Activated T-cell treated with anti-CD3 and anti-CD28 coated beads for 1 hour (primary cell): ENCODE data around the gene STXBP5.

Source experiments
- DNase-seq: peaks from one replicate; pipeline ENCODE4 v3.0.0-alpha.2; 2020; ENCODE audit warnings: low read depth

Gene STXBP5

DNA sequence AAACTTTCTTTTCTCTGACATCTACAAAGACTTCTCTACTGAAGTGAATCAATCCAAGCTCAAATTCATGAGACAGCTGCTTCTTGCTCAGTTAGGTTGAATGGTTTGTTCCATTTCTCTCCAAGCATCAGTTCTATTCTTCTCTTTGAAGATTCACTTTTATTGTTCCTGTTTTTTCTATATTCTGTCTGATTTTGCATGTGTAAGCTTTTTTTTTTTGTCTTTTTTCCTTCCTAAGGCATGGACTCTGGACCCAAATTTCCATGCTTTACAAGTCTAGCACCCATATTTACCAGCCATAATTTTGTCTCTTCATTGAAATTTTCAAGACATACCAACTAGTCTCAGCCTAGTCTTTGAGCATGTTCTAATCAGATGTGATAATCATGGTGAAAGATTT lies 25.9 kb upstream of the STXBP5 start:
- DNase-seq, result no peak

DNA sequence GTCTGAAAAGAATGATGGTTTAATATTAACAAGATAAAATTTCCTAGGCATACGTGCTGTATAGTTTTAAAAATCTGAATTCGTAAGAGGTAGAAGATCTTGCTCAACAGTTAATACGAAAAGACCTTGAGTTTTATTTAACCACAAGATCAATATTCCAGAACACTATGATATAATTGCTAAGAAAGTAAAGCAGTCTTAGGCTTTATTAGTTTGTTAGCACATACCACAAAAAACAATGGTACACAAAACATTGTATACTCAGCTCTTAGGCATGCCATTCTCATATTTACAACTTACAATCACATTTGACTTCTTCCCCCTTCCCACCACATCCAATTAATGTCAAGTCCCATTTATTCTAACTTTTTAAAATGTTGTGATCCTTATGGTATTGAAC lies 24.4 kb upstream of the STXBP5 start:
- DNase-seq, result no peak

DNA sequence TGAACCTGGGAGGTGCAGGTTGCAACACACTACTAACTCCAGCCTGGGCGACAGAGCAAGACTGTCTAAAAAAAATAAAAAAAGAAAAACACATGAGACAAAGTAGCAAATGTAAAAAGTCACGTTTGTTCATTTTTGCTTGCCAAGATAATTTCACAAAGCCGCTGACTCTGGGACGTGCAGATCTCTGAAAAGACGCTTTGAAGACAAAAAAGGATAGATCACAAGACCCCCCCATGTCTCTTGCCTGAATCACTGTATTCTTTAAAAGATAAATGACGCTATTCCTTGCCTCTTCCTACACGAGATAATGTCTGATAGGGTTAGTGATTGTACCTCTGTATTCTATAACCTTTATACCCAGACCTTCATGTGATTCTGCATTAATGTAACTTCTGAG lies 23.3 kb upstream of the STXBP5 start:
- no peak for DNase-seq

DNA sequence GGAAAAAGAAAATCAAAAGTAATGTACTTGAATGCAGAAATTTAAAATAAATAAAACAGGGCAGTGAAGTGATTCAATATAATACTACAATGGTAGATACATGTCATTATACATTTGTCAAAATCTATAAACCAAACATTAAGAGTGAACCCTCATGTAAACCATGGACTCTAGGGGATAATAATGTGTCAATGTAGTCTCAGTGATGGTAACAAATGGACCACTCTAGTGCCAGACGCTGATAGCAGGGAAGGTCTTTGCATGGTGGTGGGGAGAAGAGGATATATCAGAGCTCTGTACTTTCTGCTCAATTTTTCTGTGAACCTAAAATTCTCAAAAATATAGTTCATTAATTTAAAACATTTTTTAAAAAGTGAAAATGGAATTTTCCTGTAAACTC lies 19.8 kb upstream of the STXBP5 start:
- no peak for DNase-seq

DNA sequence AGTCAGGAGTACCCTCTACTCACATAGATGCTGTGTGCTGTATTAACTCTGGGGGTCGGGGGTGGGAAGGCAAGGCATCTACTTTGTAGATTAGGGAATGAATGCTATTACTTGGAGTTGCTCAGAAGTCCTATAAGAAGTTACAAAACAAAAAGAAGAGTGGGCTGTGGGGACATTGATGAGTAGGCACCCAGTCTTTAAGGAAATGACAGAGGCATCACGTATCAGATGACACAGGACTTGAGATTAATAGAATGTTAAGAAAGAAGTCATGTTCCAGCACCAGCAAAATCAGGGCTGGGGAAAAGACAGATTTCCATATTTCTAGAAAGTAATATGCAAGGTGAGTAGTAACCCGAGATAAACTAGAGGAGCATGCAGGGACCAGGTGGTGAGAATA lies 19.0 kb upstream of the STXBP5 start:
- no peak for DNase-seq

DNA sequence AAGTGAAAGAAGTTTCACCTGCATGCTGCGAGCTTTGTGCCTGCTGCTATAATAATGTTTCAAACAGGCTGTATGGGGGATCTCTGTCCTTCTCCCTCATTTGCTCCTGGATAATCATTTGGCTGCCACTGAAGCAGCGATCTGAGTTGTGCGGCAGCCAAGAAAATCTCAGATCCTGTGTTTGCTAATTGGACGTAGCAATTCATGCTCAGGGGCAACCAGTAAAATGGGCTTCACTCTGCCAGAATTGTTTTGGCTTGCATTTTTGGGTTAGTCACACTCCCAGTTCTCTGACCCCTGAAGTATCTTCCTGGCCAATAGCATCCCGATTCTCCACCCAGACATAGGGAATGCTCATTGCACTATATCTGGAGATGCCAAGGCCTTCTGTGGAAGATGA lies 13.7 kb upstream of the STXBP5 start:
- no peak for DNase-seq

DNA sequence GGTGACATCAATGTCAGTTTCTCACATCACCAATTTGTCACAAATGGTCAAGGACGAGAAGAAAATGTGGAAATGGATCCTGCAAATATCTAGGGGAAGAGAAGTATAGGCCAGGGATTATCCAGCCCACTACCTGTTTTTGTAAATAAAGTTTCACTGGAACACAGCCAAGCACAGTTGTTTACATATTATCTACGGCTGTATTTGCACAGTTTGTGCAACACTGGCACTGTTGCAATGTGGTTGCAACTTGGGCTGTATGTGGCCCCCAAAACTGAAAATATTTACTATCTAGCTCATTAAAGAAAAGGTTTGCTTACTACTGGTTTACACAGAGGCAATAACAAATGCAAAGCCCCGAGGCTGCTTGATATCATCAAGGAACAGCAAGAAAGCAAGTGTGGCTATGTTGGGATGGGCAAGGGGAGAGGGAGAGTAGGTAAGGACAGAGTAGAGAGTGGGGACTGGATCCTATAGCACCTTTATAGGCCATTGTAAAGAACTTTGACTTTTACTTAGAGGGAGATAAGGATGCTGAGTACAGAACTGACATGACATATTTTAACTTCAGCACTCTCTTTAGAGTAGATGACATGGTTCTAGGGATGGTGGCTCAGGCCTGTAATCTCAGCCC lies 11.8 kb upstream of the STXBP5 start:
- DNase-seq, result no peak

DNA sequence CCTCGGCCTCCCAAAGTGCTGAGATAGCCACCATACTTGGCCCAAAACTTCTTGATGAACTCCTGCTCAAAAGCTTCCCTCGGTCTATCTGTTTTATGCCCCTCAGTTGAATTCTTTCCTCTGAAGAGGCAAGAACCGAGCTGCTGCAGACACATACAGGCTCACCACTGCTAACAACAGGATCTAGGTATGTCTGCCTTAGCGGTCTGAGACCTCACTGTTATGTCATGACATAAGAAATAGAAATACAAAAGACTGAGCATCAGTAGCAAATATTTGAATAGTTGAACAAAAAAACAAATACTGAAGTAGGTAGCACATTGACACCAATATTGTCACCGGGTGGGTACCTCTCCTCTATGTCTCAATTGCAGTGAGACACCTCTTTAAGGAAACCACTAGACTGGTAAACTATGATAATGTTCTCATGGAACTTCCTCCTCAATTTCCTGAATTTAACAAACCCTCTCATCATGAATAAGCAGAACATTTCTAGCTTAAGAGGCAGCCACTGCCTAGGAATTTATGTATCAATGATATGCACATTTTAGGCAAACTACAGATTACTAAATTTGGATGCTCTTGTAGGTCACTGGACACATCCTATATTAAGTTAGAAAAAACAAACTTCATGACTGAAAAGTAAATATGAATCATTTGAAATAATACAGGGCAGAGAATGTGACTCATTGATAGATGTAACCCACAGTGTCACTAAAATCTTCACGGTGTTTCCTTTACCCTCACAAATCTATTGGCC lies 9.4 kb upstream of the STXBP5 start:
- no peak for DNase-seq

DNA sequence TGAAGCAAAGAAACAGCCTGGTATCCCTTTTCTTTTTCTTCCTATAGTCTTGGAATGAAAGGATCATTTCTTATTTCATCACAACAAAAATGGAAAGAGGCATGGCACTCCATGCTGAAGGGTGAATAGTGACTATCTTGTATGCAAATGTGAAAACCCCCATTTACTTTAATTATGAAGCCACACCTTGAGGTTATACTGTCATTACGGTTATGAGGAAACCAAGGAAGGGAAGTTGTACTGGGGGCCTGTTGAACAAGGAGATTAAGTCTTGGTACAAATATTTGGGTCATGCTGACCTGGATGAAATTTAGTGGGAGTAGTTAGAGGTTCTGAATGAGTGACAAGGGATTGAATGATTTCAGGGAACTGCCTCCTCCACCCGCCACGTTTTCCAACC lies 8.7 kb upstream of the STXBP5 start:
- no peak for DNase-seq

DNA sequence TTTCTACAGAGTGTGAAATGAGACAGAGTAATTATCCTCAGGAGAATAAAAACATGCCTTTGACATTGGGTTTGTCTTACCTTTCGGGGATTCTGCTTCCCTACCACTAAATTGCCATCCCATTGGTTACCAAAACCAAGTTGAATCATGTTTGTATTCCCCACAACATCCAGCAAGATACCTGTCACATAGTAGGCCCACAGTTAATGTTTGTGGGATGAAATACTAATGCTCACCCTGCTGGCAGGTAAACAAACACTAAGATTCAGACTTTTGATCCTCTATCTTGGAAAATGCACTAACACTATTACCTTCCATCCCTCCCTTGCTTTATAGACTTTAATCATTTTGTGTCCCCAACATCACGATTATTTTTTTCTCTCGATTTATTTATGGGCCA lies 8.2 kb upstream of the STXBP5 start:
- no peak for DNase-seq

DNA sequence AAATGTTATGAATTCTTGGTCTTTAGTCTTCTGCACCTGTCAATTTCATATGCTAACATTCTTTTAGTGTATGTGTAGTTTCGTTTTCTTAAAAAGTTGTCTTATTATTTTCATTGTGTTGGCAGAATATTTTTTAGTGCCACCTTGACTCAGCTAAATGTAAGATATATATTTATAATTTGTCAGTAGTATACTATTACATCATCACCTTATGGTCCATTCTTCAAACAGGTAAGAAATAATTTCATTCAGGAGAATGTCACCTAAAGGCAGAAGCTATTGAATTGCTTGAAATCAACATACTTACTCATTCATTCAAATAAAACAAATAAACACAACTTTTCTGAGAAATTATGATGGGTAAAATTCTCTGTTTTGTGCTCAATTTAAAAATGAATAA lies 3.5 kb upstream of the STXBP5 start:
- no peak for DNase-seq

DNA sequence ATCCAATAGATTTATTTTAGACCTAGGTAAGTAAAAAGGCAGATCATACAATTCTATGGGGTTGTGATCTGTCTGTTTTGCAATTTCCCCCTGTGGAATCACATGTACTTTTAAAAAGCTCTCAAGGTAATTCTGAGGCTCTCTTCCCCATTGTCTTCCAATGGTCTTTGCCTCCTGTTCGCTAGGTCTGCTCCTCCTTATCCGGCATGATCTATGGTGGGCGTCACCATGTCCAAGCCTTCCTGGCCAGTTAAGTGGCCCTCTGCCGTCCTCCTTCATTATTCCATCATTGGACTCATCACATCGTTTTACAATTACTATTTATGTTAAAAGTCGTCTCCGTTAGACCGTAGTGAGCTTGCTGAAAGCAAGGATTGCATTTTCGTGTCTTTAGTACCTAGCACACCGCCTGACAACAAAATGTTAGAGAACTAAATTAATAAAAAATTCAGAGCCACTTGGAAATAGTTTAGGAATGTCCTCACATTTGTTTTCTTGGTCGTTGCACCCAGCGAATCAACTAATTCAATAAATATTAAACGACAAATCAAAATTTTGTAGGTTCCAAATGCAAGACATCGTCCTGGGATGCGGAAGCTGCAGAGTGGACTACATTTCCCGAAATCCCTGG lies 2.2 kb upstream of the STXBP5 start:
- DNase-seq, result no peak

DNA sequence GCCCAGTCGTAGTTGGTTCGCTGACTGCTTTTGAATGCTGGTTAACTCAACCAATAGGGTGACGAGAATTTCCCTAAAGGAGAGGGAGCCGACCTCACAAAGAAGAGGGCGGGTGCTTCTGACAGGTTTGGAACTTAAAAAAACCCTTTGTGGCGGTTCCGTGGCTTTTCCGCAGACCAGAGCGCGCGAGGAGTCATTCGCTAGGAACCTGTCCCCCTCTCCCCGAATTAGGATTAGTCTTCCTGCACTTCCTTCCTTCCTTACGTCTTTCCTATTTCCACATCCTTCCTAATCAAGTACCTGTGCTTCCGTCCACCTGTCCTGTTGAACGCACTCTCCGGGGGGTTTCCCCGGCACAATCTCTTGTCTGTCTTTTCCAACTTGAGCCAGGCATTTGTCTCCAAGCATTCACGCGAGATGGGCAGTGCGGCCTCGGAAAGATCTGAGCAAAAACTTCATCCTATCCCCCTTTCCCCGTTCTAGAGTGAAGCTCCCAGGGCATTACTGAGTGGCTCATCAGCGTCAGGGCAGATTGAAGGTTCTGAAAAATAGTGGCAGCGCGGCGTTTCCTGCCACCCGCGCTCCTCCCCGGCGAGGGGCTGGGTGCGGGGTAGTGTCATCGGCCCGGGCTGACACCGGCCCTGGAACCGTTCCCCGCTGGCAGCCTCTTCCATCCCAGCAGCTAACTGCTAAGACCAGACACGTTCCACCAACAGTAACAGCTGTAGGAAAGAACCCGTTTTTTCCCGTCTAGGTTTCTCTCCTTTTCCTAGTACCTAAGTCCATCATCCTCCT lies 1.5 kb upstream of the STXBP5 start:
- peak; percentile 59 for DNase-seq

DNA sequence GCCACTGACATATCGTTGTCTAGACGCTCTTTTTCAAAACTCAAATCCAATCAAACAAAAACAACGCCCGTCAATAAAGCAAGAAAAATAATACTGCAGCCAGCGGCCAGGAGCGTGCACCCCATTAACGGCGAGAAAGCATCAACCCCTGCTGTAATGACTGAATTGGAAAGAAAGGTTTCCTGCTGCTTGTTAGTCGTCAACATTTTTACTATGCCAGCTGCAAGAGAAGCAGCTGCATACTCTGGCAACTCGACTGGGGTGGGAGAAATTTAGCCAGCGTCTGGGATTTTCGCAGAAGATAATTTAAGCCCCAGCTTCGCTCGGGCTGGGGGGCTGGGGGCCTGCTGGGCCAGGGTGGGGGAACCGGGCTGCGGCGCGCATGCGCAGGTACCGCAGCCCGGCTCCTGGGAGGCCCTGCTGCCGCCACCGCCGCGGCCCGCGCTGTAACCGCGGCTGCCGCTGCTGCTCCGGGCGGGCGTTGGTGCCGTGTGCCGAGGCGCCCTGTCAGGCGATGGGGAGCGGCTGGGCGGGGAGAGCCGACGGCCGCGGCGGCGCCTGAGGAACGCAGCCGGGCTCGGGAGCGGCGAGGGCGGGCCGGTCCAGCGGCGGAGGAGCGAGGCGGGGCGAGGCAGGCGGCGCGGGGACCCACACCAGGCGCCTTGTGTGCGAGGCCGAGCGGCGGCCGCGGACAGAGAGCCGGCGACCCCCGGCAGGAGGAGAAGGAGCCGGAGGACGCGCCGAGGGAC lies 732 bp upstream of the STXBP5 start:
- peak; percentile 53 for DNase-seq

DNA sequence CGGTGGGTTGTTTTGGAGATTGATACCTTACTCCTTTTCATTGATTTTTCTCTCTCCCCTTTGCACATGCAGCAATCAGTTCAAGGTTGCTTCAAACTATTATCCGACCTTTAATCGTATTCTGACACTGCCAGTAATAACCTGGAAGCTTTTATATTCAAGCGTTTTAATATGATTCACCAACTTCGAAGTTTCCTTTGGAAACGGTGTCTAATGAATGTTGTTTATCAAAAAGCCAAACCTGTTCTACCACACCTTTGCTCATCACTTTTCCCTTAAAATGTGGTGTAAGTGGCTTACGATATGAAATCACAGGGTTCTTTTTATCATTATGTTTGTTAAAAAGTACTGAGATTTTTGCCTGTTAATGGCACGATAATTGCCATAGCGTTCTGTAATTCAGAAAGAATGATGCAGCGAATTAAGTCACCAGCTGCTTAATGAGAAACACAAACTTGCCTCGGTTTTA lies 660 bp downstream of the STXBP5 start:
- no peak for DNase-seq

DNA sequence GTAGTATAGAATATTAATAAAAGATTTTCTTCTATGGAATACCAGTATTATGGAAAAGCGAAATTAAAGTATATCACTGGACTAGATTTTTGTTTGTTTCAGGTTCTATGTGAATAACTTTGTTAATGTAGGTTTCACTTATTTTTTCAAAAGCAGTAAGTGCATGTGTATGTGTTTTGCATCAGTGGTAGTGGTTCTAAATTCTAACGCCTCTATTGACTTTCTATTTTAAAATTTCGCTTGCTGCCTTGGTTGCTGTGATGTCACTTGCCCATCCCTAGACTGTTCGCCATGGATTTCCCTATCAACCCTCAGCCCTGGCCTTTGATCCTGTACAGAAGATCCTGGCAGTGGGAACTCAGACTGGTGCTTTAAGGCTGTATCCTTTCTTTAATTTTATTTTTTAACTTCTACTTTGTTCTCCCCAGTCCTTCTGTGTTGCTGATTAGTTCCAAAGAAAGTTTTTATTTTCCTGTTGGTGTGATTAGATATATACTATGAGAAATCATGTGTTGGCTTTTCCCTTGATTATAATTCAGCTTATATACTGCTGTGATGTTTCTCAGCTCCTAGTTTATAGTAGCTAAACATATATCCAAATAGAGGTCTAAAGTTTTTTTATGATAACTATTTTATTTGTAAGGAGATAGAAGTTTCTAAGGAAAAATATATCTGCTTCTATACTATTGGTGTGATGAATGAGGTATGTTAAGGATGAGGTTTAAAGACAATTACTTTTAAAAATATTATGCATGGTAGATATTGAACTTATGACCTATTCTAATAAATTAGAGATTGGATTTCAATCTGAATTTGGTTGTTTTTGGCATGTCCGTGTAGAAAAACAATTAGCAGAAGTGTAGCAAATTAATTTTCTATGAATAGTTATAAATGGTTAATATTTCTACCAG lies 1.7 kb downstream of the STXBP5 start:
- DNase-seq, result no peak

DNA sequence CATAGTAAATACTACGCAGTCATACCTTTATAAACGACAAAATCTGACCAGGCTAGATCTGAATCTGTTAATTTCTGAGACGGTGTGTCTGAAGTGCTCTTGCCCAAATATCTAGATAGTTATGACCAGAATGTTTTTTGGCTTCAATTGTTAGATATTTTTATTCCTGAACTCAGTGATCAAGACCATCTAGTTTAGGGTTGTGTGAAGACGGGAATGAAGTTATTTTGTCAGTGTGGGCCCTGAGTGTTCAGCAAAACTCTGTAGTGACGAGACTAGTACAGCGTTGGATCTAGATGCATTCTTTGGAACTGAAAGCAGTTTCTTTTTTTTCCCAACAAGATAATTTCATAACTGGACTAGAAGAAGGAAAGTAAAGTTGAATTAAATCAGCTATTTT lies 3.1 kb downstream of the STXBP5 start:
- DNase-seq, result no peak

DNA sequence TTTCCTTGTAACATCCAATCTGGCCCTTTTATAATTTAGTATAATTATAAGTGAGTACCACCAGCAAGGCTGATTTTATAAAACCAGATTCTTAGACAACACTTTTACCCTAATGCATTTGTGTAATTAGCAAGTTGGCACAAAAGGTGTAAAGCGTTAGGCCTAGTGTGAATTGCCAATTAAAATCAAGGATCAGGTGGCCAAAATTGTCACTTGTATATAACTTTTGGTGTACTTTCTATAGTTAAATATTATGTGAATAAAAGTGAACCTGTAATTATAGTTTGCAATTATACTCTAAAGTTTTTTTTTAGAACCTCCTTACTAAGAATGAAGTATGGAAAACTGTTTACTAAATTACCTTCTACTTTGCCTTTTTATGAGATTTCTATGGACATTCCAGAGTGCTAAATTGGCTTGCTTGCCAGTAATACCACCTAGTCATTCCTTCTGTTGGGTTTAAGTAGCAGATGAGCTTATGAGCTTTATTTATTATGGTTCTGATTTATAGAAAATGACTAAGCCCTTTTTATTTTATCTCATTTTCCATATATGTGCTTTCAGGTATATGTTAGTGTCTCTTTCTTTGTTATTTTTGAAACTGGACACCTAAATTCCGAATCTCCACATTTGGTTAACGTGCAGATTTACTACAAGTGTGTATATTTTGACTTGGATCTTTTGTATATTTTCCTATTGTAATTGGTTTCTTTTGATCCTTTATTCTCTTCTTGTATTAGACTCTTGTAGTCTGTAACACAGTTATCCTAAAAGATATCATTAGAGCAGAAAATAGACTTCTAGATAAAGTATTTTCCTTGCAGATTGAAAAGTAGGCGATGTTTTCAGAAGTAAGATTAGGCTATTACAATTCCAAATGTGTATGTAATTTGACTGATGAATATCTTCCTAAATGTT lies 3.9 kb downstream of the STXBP5 start:
- no peak for DNase-seq

DNA sequence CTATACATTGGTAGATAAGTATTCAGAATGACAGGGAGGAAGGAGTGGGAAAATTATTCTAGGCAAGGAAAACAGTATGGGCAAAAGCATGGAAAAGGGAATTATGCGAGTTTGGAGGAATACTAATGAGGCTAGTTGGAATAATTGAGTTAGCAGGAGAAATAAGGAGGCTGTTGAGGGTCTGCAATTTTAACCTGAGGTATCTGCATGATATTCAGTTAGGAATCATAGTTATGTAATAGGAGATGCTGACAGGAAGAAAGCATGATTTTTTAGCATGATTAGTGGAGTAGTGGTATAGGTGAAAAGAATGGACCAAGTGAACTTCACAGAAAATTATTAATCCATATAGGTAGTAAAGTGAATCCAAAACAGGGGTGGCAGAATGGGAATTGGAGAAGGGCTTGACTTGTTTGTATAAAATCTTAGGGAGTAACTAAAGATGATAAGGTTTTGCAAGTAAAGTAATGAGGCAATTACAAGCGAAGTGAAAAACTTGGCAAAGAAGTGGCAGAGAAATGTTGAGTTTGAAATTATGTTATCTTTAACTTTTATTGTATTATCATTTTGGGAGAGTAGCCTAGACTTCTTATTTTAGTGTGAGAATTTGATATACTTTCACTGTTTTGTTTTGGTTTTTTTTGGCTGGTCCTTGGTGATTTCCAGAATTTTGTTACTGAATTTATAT lies 5.7 kb downstream of the STXBP5 start:
- DNase-seq, result no peak
